ENCODE measurements around the gene IQCF2.

DNA sequence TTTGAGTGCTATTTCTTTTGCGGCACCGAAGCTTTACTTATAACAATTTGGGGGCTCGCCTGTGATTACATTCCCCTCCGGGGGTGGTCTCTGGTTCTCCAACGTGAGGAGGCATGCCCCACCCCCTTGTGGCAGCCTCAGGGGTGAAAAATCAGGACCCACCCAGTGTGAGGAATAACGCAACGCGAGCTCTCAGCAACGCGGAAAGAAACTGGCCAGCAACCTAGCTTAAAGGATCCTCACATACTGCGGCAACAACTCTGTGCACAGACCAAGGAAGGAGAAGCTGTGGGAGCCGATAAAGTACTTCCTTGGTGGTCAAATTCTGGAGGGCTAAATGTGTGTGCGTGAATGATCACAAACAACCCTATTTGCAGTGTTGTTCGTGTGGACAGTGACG lies 36.0 kb downstream of the IQCF2 start:
- TF ChIP-seq RAD21 (conservative IDR thresholded peaks at IDR 0.05) = no peak
- TF ChIP-seq, protein P1, sequence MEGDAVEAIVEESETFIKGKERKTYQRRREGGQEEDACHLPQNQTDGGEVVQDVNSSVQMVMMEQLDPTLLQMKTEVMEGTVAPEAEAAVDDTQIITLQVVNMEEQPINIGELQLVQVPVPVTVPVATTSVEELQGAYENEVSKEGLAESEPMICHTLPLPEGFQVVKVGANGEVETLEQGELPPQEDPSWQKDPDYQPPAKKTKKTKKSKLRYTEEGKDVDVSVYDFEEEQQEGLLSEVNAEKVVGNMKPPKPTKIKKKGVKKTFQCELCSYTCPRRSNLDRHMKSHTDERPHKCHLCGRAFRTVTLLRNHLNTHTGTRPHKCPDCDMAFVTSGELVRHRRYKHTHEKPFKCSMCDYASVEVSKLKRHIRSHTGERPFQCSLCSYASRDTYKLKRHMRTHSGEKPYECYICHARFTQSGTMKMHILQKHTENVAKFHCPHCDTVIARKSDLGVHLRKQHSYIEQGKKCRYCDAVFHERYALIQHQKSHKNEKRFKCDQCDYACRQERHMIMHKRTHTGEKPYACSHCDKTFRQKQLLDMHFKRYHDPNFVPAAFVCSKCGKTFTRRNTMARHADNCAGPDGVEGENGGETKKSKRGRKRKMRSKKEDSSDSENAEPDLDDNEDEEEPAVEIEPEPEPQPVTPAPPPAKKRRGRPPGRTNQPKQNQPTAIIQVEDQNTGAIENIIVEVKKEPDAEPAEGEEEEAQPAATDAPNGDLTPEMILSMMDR (IDR thresholded peaks at IDR 0.05; ENCODE audit: poor library complexity, severe bottlenecking) = no peak
